GM18505 (cell line): ENCODE measurements around the gene UBE2R2.
"Not testable (repeated sequence)": the region's sequence is repeated elsewhere in the genome, so short reads cannot be mapped to it uniquely, and the experiment has no call there.

Experiments
- ATAC-seq: cut with Tn5 transposase; IDR thresholded peaks from one replicate; pipeline ENCODE4 v1.9.1; 2021; ENCODE audit not compliant: unreplicated experiment
- POLR2A ChIP-seq: IDR thresholded peaks from 4 replicates; pipeline ENCODE4 v1.6.1; 2011; ENCODE audit warnings: borderline replicate concordance; ENCODE audit not compliant: insufficient read depth, insufficient read length; ENCODE audit errors: extremely low read depth

The UBE2R2 gene

GRCh38 chr9:33959725-33960124, 142.8 kb downstream of the UBE2R2 start:
- no peak for TF ChIP-seq POLR2A
- no peak for ATAC-seq

GRCh38 chr9:33962468-33962867, 145.5 kb downstream of the UBE2R2 start:
- not testable (repeated sequence) for ATAC-seq

GRCh38 chr9:33964086-33964768, 147.3 kb downstream of the UBE2R2 start:
- no peak for ATAC-seq

More at GRCh38 chr9:33964086-33964768, 147.3 kb downstream of the UBE2R2 start:
- no peak for TF ChIP-seq POLR2A
